Pericardium fibroblast (primary cell): ENCODE data around the gene INAFM1. TPM values are rescaled to one million over a fixed set of nuclear protein-coding genes. Genes with fewer than 3 reads are reported as not detected.

Source experiments
- total RNA-seq: library from RNA; depleted of rRNA; stranded (reverse); fragments of >200 nt; gene quantifications from 2 replicates; pipeline ENCODE4 v1.2.3, GENCODE V29; 2015

The INAFM1 gene
- total RNA-seq: 5.8 and 7.9 TPM in 2 replicates

DNA sequence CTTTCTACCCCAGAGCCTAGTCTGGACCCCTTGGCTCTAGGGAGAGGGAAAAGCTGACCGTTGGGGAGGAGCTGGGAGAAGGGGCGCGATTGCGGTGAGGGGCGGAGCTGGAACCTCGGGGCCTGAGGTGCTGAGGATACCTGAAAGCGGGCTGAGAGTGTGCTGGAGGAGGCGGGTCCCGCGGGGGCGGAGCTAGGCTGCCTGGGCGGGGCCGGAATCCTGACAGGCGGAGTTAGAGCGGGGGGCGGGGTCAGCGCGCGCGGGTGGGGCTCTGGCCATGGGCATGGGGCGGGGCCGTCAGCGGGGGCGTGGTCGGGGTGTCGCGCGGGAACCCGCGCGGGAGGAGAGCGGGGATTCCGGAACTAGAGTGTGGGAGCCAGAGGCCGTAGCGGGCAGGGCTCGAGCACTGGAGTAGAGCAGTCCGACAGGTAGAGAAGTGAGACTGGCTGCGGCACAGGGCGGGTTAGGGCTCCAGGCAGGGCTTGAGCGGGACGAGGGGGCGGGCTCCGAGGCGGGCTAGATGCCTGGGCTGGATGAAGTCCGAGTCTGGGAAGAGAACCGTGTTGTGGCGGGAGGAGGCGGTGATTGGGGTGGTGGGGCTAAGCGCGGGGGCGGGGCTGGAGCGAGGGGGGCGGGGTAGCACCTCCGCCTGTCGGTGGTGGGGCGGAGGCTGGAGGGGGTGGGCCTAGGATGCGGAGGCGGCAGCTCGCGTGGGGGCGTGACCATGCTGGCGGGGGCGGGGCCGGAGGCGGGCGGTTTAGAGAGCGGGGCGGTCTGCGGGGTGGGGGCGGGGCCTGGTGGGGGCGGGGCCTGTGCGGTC, at the start of gene INAFM1:
INAFM1 (plus strand) TSS at position 815 of the 820 bp plus-strand sequence. CDS start 35 bp downstream, outside the sequence.

DNA sequence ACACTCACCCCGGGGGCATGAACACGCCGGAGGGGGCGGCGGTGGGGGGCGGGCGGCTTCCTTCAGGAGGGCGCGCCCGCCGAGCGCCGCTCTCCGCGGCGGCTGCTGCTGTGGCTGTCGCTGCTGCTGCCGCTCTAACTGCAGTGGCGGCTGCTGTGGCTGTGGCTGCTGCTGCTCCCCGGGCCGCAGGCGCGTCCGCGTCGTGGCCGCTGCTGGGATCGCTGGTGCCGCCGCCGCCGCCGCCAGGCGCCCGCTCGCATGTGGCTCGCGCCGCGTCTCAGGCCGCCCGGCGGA, 43.8 kb upstream of the INAFM1 start, which contains the start of gene BBC3:
BBC3 (minus strand) TSS at position 279 of the 294 bp plus-strand sequence. CDS start 2,768 bp downstream, outside the sequence.

DNA sequence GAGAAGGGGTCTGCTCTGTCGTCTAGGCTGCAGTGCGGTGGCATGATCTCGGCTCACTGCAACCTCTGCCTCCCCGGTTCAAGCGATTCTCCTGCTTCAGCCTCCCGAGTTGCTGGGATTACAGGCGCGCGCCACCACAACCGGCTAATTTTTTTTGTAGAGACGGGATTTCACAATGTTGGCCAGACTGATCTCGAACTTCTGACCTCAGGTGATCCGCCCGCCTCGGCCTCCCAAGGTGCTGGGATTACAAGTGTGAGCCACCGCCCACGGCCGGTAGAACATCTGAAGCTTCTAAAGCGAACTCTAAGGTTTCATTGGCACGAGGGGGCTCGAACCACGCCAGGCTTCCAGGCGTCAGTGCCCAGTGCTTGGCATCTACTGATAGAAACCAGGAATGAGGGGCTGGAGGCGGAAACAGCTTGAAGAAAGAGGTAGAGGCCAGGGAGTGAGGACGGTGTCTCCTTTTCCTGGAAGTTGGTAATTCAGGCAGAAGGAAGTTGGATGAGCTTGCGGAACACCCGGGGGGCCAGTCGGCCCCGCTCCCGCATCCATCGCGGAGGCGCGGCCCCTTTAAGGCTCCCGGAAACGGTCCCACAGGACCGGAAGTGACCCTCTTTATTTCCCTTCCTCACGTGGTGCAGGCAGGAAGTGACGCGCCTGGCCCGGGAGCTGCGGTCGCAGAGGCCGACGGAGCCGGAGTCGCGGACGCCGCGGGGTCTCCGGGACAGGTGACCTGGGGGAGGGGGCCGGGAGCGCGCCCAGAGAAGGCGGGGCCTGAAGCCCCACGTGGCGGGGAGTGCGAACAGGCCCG, 18.6 kb upstream of the INAFM1 start, which contains the start of gene CCDC9:
CCDC9 (plus strand) TSS at position 647 of the 814 bp plus-strand sequence. CDS start 1,876 bp downstream, outside the sequence.

DNA sequence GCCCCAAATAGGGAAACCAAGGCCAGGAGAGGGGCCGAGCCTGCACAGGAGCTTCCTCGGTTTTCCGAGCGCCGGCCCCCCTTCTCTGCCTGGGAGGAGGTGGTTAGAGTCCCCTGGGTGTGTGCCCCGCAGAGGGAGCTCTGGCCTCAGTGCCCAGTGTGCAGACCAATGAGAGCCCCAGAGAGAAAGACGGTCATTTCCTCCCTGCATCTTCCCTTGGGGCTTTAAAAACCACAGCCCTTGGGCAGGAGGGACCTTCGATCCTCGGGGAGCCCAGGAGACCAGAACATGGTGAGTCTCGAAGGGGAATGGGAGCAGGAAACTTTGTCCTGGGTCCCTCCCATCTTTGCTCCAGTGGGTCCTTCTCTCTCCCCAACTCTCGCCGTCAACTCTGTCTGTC, 34.9 kb downstream of the INAFM1 start, which contains the start of gene C5AR1:
C5AR1 (plus strand) TSS at position 254 of the 400 bp plus-strand sequence; CDS start at position 289, 35 bp downstream.

Other genes starting within 250 kb of the INAFM1 start
- gene TMEM160, start 226.3 kb upstream of the INAFM1 start, total RNA-seq: 12.2 and 42.8 TPM in 2 replicates
- 18.5 and 19.7 TPM in 2 replicates for gene ZC3H4, start 161.1 kb upstream of the INAFM1 start, total RNA-seq
- 89.9 and 101 TPM in 2 replicates for gene SAE1, start 144.1 kb upstream of the INAFM1 start, total RNA-seq
- 10.7 and 26.8 TPM in 2 replicates for gene BBC3, start 43.7 kb upstream of the INAFM1 start, total RNA-seq
- gene CCDC9, start 18.4 kb upstream of the INAFM1 start, total RNA-seq: 8.4 and 10.1 TPM in 2 replicates
- gene C5AR1, start 35.0 kb downstream of the INAFM1 start, total RNA-seq: under 0.01 TPM in 1 of 2 replicates, not detected in the other
- gene C5AR2, start 57.3 kb downstream of the INAFM1 start, total RNA-seq: under 0.01 and 2.3 TPM in 2 replicates
- 7.5 and 9.3 TPM in 2 replicates for gene DHX34, start 74.4 kb downstream of the INAFM1 start, total RNA-seq
- 51.2 and 56.1 TPM in 2 replicates for gene MEIS3, start 144.6 kb downstream of the INAFM1 start, total RNA-seq
- 1.3 TPM in 1 of 2 replicates, not detected in the other for gene SLC8A2, start 197.0 kb downstream of the INAFM1 start, total RNA-seq
- 2.1 and 11.1 TPM in 2 replicates for gene KPTN, start 209.3 kb downstream of the INAFM1 start, total RNA-seq
- 87.8 and 114 TPM in 2 replicates for gene NAPA, start 240.2 kb downstream of the INAFM1 start, total RNA-seq